Measurements from ENCODE around the gene SHMT1. TPM values are rescaled to one million over a fixed set of nuclear protein-coding genes. Genes with fewer than 3 reads are reported as not detected.
"Not testable (repeated sequence)": the region's sequence is repeated elsewhere in the genome, so short reads cannot be mapped to it uniquely, and the experiment has no call there.

SHMT1 gene
- 100 to 1,000 TPM in 1 of 2 donors, 10 to 100 TPM in 1; 39.6 to 307 TPM for total RNA-seq
- polyA plus RNA-seq, result 100 to 1,000 TPM; 343 to 360 TPM

DNA sequence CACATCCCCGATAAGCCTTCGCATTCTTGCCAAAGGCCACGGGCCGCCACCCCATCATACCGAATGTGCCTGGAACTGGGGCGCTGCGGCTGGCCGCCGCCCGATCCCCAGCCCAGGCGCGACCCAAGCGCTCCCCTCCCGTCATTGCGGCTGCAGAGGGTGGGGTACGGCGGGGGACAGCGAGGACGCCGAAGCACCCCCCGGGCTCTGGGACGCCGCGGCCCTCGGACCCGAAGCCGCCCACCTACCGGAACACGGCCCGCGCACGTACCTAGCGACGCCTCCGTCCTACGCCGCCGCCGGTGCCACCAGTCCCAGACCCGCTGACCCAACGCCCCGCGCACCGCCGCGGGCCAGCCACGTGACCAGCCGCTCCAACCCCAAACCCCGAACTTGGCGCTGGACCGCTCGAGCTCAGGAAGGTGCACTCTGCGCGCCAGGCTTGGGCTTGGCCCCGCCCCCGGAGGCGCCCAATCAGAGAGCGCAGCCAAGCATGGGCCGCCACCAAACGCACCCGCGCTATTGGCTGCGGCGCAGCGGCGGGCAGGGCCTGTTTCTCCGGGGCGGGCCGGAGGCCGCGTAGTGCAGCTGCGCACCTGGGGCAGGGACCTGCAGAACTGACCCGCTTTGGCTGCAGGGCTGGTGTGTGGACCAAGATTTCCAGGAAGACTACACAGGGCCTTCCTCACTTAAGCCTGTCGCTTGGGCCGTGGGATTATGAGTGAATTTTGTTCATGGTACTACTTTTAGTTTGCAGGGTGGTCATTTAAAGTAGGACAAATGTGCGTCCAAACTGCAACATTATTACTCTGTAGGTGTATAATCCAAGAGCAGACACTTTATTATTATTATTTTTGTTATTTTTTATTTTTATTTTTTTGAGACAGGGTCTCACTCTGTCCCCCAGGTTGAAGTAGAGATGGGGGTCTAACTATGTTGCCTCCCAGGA lies at the start of gene SHMT1:
SHMT1 (minus strand) TSS at position 450 of the 949 bp plus-strand sequence. CDS start 7,569 bp downstream, outside the sequence.
- TF ChIP-seq EGR1 (IDR thresholded peaks at IDR 0.05; ENCODE audit: low read depth in 2 of 2) (peak in 1 of 2 donors; percentile 36), RAD21 (IDR thresholded peaks at IDR 0.05) (peak; percentile 36 to 52), FOXA2 (IDR thresholded peaks at IDR 0.05) (no peak), YY1 (IDR thresholded peaks at IDR 0.05) (peak; percentile 77), SP1 (IDR thresholded peaks at IDR 0.05) (peak; percentile 87), GABPA (IDR thresholded peaks at IDR 0.05 in 1 of 2, conservative IDR thresholded peaks at IDR 0.05 in 1 of 2) (peak in 1 of 2 donors; percentile 18), TAF1 (conservative IDR thresholded peaks at IDR 0.05) (peak; percentile 95), NR2F2 (IDR thresholded peaks at IDR 0.05) (no peak), HNF4A (conservative IDR thresholded peaks at IDR 0.05) (peak in 1 of 2 donors; percentile 49), HNF4G (IDR thresholded peaks at IDR 0.05) (no peak), RXRA (IDR thresholded peaks at IDR 0.05) (peak; percentile 14 to 34), JUND (IDR thresholded peaks at IDR 0.05) (no peak), FOXA1 (IDR thresholded peaks at IDR 0.05) (no peak)
- TF ChIP-seq, protein P1, sequence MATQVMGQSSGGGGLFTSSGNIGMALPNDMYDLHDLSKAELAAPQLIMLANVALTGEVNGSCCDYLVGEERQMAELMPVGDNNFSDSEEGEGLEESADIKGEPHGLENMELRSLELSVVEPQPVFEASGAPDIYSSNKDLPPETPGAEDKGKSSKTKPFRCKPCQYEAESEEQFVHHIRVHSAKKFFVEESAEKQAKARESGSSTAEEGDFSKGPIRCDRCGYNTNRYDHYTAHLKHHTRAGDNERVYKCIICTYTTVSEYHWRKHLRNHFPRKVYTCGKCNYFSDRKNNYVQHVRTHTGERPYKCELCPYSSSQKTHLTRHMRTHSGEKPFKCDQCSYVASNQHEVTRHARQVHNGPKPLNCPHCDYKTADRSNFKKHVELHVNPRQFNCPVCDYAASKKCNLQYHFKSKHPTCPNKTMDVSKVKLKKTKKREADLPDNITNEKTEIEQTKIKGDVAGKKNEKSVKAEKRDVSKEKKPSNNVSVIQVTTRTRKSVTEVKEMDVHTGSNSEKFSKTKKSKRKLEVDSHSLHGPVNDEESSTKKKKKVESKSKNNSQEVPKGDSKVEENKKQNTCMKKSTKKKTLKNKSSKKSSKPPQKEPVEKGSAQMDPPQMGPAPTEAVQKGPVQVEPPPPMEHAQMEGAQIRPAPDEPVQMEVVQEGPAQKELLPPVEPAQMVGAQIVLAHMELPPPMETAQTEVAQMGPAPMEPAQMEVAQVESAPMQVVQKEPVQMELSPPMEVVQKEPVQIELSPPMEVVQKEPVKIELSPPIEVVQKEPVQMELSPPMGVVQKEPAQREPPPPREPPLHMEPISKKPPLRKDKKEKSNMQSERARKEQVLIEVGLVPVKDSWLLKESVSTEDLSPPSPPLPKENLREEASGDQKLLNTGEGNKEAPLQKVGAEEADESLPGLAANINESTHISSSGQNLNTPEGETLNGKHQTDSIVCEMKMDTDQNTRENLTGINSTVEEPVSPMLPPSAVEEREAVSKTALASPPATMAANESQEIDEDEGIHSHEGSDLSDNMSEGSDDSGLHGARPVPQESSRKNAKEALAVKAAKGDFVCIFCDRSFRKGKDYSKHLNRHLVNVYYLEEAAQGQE (IDR thresholded peaks at IDR 0.05), result peak; percentile 95
- TF ChIP-seq, protein P2, sequence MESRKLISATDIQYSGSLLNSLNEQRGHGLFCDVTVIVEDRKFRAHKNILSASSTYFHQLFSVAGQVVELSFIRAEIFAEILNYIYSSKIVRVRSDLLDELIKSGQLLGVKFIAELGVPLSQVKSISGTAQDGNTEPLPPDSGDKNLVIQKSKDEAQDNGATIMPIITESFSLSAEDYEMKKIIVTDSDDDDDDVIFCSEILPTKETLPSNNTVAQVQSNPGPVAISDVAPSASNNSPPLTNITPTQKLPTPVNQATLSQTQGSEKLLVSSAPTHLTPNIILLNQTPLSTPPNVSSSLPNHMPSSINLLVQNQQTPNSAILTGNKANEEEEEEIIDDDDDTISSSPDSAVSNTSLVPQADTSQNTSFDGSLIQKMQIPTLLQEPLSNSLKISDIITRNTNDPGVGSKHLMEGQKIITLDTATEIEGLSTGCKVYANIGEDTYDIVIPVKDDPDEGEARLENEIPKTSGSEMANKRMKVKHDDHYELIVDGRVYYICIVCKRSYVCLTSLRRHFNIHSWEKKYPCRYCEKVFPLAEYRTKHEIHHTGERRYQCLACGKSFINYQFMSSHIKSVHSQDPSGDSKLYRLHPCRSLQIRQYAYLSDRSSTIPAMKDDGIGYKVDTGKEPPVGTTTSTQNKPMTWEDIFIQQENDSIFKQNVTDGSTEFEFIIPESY (IDR thresholded peaks at IDR 0.05), result no peak
- TF ChIP-seq, protein P3, sequence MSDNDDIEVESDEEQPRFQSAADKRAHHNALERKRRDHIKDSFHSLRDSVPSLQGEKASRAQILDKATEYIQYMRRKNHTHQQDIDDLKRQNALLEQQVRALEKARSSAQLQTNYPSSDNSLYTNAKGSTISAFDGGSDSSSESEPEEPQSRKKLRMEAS (IDR thresholded peaks at IDR 0.05), result no peak
- TF ChIP-seq, protein P4, sequence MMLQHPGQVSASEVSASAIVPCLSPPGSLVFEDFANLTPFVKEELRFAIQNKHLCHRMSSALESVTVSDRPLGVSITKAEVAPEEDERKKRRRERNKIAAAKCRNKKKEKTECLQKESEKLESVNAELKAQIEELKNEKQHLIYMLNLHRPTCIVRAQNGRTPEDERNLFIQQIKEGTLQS (IDR thresholded peaks at IDR 0.05), result no peak
- TF ChIP-seq, protein P5, sequence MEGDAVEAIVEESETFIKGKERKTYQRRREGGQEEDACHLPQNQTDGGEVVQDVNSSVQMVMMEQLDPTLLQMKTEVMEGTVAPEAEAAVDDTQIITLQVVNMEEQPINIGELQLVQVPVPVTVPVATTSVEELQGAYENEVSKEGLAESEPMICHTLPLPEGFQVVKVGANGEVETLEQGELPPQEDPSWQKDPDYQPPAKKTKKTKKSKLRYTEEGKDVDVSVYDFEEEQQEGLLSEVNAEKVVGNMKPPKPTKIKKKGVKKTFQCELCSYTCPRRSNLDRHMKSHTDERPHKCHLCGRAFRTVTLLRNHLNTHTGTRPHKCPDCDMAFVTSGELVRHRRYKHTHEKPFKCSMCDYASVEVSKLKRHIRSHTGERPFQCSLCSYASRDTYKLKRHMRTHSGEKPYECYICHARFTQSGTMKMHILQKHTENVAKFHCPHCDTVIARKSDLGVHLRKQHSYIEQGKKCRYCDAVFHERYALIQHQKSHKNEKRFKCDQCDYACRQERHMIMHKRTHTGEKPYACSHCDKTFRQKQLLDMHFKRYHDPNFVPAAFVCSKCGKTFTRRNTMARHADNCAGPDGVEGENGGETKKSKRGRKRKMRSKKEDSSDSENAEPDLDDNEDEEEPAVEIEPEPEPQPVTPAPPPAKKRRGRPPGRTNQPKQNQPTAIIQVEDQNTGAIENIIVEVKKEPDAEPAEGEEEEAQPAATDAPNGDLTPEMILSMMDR (IDR thresholded peaks at IDR 0.05; ENCODE audit: low read depth, low read length, missing input control), result no peak
- peak; percentile 93 for DNase-seq (ENCODE audit: low spot score)
- WGBS, result under 1% methylated on average over 76 of the region's 76 CpGs
- Histone ChIP-seq H3K4me1 (ENCODE audit: control insufficient read depth in 4 of 4, insufficient read depth in 4 of 4, low read length in 3 of 4) (peaks cover 2 to 24% (median 13%) of the 10 kb centered on the region in 4 donors), H3K36me3 (ENCODE audit: control insufficient read depth in 4 of 4, insufficient read depth in 3 of 4, low read depth in 1 of 4, low read length in 3 of 4) (peaks cover 0 to 5% (median 2%) of the 10 kb centered on the region in 4 donors), H3K27me3 (ENCODE audit: control insufficient read depth in 4 of 4, insufficient read depth in 4 of 4, low read length in 3 of 4) (no peaks in the 10 kb centered on the region), H3K27ac (ENCODE audit: low read depth in 1 of 2, low read length in 2 of 2) (peak within 1 kb of the TSS; percentile 98 to 99), H3K4me3 (ENCODE audit: low read depth in 1 of 3, low read length in 3 of 3) (peak within 1 kb of the TSS; percentile 80 to 97 (median 91)), H3K9me3 (ENCODE audit: control insufficient read depth in 4 of 4, low read length in 3 of 4) (no peaks in the 10 kb centered on the region), H3K9ac (ENCODE audit: low read depth in 1 of 2, low read length in 2 of 2) (peak within 1 kb of the TSS; percentile 98 to 99)

DNA sequence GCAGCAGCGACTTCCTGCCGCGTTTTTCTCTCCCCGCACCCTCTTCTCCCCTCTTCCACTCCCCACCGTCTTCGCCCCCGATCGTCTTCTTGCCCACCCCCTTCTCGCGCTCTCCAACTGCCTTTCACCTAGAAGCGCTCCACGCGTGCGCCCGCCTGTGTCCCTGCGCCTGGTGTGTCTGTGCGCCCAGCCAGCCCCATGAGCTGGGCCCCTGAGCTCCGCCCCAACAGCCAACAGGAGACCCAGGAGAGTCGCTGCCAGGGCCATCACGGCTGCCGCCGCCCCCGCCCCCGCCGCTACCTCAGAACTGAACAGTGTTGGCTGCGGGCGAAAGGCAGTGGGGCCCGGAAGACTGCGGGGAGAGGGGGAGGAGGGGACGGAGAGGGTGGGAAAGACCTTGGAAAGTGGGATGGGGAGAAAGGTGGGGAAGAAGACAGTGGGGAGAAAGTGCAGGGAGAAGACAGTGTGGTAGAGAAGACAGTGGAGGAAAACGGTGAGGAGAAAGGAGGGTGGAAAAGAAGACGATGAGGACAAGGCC lies 48.7 kb upstream of the SHMT1 start:
- H3K9me3 ChIP-seq (ENCODE audit: control insufficient read depth in 4 of 4, low read length in 3 of 4); H3K9ac ChIP-seq (ENCODE audit: low read depth in 1 of 2, low read length in 2 of 2); DNase-seq (ENCODE audit: low spot score); H3K4me3 ChIP-seq (ENCODE audit: low read depth in 1 of 3, low read length in 3 of 3); H3K27me3 ChIP-seq (ENCODE audit: control insufficient read depth in 4 of 4, insufficient read depth in 4 of 4, low read length in 3 of 4); H3K4me1 ChIP-seq (ENCODE audit: control insufficient read depth in 4 of 4, insufficient read depth in 4 of 4, low read length in 3 of 4); H3K27ac ChIP-seq (ENCODE audit: low read depth in 1 of 2, low read length in 2 of 2); H3K36me3 ChIP-seq (ENCODE audit: control insufficient read depth in 4 of 4, insufficient read depth in 3 of 4, low read depth in 1 of 4, low read length in 3 of 4): not testable (repeated sequence)
- no CpG with 5 or more reads among the region's 32 CpGs for WGBS

DNA sequence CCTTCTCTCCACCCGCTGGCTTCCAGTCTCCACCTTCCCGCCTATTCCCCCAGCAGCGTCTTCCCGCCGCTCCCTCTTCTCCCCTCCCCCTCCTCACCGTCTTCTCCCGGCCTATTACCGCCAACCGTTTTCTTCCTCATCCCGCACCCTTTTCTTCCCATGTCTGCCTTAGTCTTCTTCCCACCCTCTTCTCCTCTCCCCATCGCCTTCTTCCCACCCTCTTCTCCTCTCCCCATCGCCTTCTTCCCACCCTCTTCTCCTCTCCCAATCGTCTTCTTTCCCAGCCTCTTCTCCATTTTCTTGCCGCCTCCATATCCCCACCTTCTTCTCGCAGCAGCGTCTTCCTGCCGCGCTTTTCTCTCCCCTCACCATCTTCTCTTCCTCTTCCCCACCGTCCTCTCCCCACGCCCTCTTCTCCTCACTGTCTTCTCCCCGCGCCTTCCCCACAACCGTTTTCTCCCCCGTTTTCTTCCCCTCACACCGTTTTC lies 48.1 kb upstream of the SHMT1 start:
- H3K9ac ChIP-seq (ENCODE audit: low read depth in 1 of 2, low read length in 2 of 2), result not testable (repeated sequence)
- H3K27ac ChIP-seq (ENCODE audit: low read depth in 1 of 2, low read length in 2 of 2), result peak overlapping the region in 1 of 2 donors; percentile 28
- WGBS, result 2% methylated on average over 23 of the region's 25 CpGs

More for the DNA sequence above, 48.1 kb upstream of the SHMT1 start:
- DNase-seq (ENCODE audit: low spot score); H3K4me1 ChIP-seq (ENCODE audit: control insufficient read depth in 4 of 4, insufficient read depth in 4 of 4, low read length in 3 of 4); H3K27me3 ChIP-seq (ENCODE audit: control insufficient read depth in 4 of 4, insufficient read depth in 4 of 4, low read length in 3 of 4); H3K9me3 ChIP-seq (ENCODE audit: control insufficient read depth in 4 of 4, low read length in 3 of 4); H3K36me3 ChIP-seq (ENCODE audit: control insufficient read depth in 4 of 4, insufficient read depth in 3 of 4, low read depth in 1 of 4, low read length in 3 of 4); H3K4me3 ChIP-seq (ENCODE audit: low read depth in 1 of 3, low read length in 3 of 3): not testable (repeated sequence)

All from liver (tissue), 9 donors.